ENCODE measurements around the gene SYNPO2.

DNA sequence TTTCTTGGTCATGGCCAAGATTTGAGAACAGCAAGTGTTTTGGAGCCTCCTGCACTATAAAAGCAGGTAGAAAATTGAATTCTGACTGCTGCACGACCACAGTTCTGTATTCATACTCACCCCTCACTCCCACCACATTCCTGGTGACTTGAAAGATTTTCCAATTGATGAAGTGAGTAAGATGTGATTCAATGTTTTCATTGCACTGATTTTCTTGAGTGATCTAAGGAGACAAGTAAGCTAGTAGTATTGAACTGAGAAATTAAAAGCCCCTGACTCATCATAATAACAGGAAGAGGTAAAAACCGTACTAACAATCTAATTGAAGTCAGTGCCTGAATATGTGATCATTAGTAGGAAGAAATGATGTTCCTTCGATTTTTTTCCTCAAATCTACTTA lies 46.6 kb upstream of the SYNPO2 start:
- no peak for TF ChIP-seq GATA2 (IDR thresholded peaks at IDR 0.05; ENCODE audit: low read depth, low read length)
- no peak for TF ChIP-seq GATA3 (IDR thresholded peaks at IDR 0.05; ENCODE audit: low read depth, low read length)

Data from SH-SY5Y (cell line).